K562 (cell line): ENCODE data around the gene ZNF264. TPM values are rescaled to one million over a fixed set of nuclear protein-coding genes. Genes with fewer than 3 reads are reported as not detected.

Experiments
- ATAC-seq: fragments of 200-7000 bp; cut with Tn5 transposase; 3 replicates; pipeline ENCODE4 v1.9.1; 2020; ENCODE audit warnings: moderate library complexity
- BruUV-seq: library from RNA; stranded (reverse); fragments of 400-500 nt; replicated peaks from 2 replicates; lab custom pipeline; 2021; lab: Mats Ljungman, UMichigan
- CTCF ChIA-PET: fragments of 300-600 bp; formaldehyde crosslinking; extraction: SDS; loops from one replicate; lab custom pipeline; 2021; ENCODE audit warnings: low intra/inter-chr PET ratio; lab: Yijun Ruan, JAX
- POLR2A ChIA-PET: fragments of 300-600, 350-650 bp; sonication (Branson Sonifier 250); formaldehyde crosslinking; extraction: SDS; loops from one replicate; lab custom pipeline; 2021; ENCODE audit warnings: antibody characterized with exemption, inconsistent platforms; lab: Yijun Ruan, JAX
- DNase-seq, 4 experiments: peaks; one replicate each; pipeline versions ENCODE4 v3.0.0 to v3.0.0-alpha.2; 2011 to 2018; ENCODE audit warnings: low spot score in 3 of 4, mixed read lengths in 3 of 4; ENCODE audit errors: extremely low read depth in 1 of 4
- FAIRE-seq: peaks from 2 replicates; lab custom pipeline; 2011; peaks lifted over from hg19 to GRCh38; lab: Jason Lieb, UNC
- H2AFZ ChIP-seq: 2 replicates; pipeline ENCODE4 v1.6.0; 2011; ENCODE audit warnings: low read depth, low read length, control low read depth, inconsistent platforms
- H3K27ac ChIP-seq: fragments of 200-600 bp; 3 replicates; pipeline ENCODE4 v1.8.0; 2011; ENCODE audit warnings: low read depth, mild to moderate bottlenecking, control low read depth, inconsistent platforms, low read length, moderate library complexity, mixed read lengths; ENCODE audit errors: extremely low read depth
- H3K27me3 ChIP-seq, 2 experiments: fragments of 300-600 bp in 1 of 2; 2 replicates in 1 of 2; 3 replicates in 1 of 2; pipeline versions ENCODE4 v1.6.0 to v1.8.0; 2011; ENCODE audit warnings: inconsistent platforms in 2 of 2, low read length in 2 of 2, mild to moderate bottlenecking in 1 of 2, mixed read lengths in 1 of 2, moderate library complexity in 1 of 2; ENCODE audit not compliant: control insufficient read depth in 2 of 2, insufficient read depth in 2 of 2
- H3K36me3 ChIP-seq: fragments of 300-600 bp; 3 replicates; pipeline ENCODE4 v1.8.0; 2011; ENCODE audit warnings: mild to moderate bottlenecking, low read length, inconsistent platforms; ENCODE audit not compliant: control insufficient read depth, insufficient read depth
- H3K4me1 ChIP-seq, 2 experiments: fragments of 200-600 bp in 1 of 2; replicated peaks in 1 of 2; 2 replicates in 1 of 2; 3 replicates in 1 of 2; pipeline versions ENCODE4 v1.5.1 to v1.8.0; 2011; ENCODE audit warnings: inconsistent platforms in 2 of 2, low read length in 2 of 2, mild to moderate bottlenecking in 1 of 2, mixed read lengths in 1 of 2, moderate library complexity in 1 of 2; ENCODE audit not compliant: control insufficient read depth in 2 of 2, insufficient read depth in 2 of 2
- H3K4me2 ChIP-seq: 2 replicates; pipeline ENCODE4 v1.6.1; 2011; ENCODE audit warnings: low read length, control low read depth, inconsistent platforms, mixed read lengths; ENCODE audit not compliant: insufficient read depth
- H3K4me3 ChIP-seq: fragments of 200-600 bp; sonication (generic), shearing (Covaris generic); 2 replicates; pipeline ENCODE4 v1.5.1; 2016; ENCODE audit warnings: control low read depth, inconsistent platforms
- H3K79me2 ChIP-seq: fragments of 200-600 bp; 3 replicates; pipeline ENCODE4 v1.8.0; 2011; ENCODE audit warnings: low read length, inconsistent platforms; ENCODE audit not compliant: control insufficient read depth, insufficient read depth
- H3K9ac ChIP-seq, 2 experiments: 2 replicates each; pipeline versions ENCODE4 v1.6.0 to v1.6.1; 2011; ENCODE audit warnings: low read depth in 2 of 2, low read length in 2 of 2, control low read depth in 1 of 2, inconsistent platforms in 1 of 2, mild to moderate bottlenecking in 1 of 2, mixed read lengths in 1 of 2; ENCODE audit not compliant: insufficient read depth in 1 of 2
- H3K9me1 ChIP-seq: one replicate; pipeline ENCODE4 v1.6.0; 2011; ENCODE audit warnings: inconsistent platforms, mild to moderate bottlenecking, low read length, moderate library complexity; ENCODE audit not compliant: control insufficient read depth, insufficient read depth
- H3K9me3 ChIP-seq: replicated peaks from 2 replicates; pipeline ENCODE4 v1.5.1; 2011; ENCODE audit warnings: low read depth, low read length, inconsistent platforms; ENCODE audit not compliant: control insufficient read depth, insufficient read depth
- H4K20me1 ChIP-seq: replicated peaks from 2 replicates; pipeline ENCODE4 v1.6.1; 2011; ENCODE audit warnings: low read length, inconsistent platforms, mixed read lengths; ENCODE audit not compliant: control insufficient read depth, insufficient read depth
- WGBS: fragments of 100-300 bp; shearing (Covaris generic); methylation state at CpG from one replicate; pipeline ENCODE4 v1.1.6; 2016; ENCODE audit warnings: low coverage, mixed read lengths; ENCODE audit not compliant: insufficient coverage; ENCODE audit errors: missing lambda C conversion rate; 5-methylcytosine and 5-hydroxymethylcytosine counted together
- in situ Hi-C: fragments of 300-500 bp; cut with MboI; formaldehyde crosslinking; loops from 4 replicates; pipeline ENCODE4 v1.15.0; 2018; ENCODE audit warnings: inconsistent platforms, mixed read lengths
- intact Hi-C: fragments of 100-400 bp; cut with micrococcal nuclease; formaldehyde crosslinking; loops from 2 replicates; pipeline ENCODE4 v1.14.2; 2022
- polyA plus RNA-seq, 8 experiments: library from polyadenylated mRNA; depleted of rRNA in 4 of 8; stranded (reverse) in 5 of 8; unstranded in 3 of 8; fragments of >200 nt; fragmentation: Nextera tagmentation in 2 of 8; fragmentation: Illumina TruSeq in 1 of 8; extraction: Ambion mirVana in 2 of 8; extraction: Trizol in 1 of 8; gene quantifications; 2 replicates each; pipeline versions ENCODE4 v1.2.1 to v1.2.3, GENCODE V29; 2011 to 2014; ENCODE audit warnings: inconsistent platforms in 1 of 8, missing spikeins in 1 of 8
- total RNA-seq, 7 experiments: library from RNA; depleted of rRNA in 6 of 7; stranded (reverse); fragments of >200 nt in 6 of 7; fragmentation: Illumina TruSeq in 2 of 7; extraction: Trizol in 2 of 7; gene quantifications; 2 replicates each; pipeline versions ENCODE4 v1.2.1 to v1.2.3, GENCODE V29; 2011 to 2021; ENCODE audit warnings: low replicate concordance in 1 of 7
- TF ChIP-seq, protein P1 (sequence below), 2 experiments: fragments of 450-650 bp; formaldehyde crosslinking in 1 of 2; IDR thresholded peaks; 2 replicates each; pipeline versions ENCODE4 v1.4.0 to v1.6.1; 2014 to 2020; ENCODE audit warnings: mild to moderate bottlenecking in 2 of 2, borderline replicate concordance in 1 of 2, low read depth in 1 of 2

Gene ZNF264
- total and polyA plus RNA-seq, 9 of the 15 experiments (the other 6 are each of a cell fraction or from before 2014, with no cell fraction given) = 0.08 to 7.9 (median 1.3) TPM

DNA sequence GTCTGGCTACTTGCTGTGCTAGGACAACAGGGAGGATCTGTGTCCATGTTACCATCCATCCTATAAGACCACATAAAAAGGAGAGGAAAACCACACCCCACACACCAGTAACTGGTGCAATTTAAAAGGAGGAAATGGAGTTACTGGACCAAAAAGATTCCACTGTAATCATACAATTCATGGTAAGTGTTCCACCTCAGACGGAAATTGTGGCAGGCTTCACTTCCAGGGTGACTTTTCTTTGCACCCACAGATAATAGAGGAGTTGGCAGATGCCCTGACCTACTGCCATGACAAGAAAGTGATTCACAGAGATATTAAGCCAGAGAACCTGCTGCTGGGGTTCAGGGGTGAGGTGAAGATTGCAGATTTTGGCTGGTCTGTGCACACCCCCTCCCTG is 41.9 kb downstream of the ZNF264 start:
- H3K36me3 ChIP-seq = no peaks in the 10 kb centered on the region
- intact Hi-C loops = no loop called here
- FAIRE-seq = no peak
- no peak overlapping the region for H3K4me3 ChIP-seq
- in situ Hi-C loops = no loop called here
- H2AFZ ChIP-seq = no peak overlapping the region
- no peak overlapping the region for H3K4me2 ChIP-seq
- CTCF ChIA-PET = no interaction called here
- H3K27me3 ChIP-seq = peaks cover 0 to 6% of the 10 kb centered on the region in 2 experiments; a peak in 2 of 5 replicates
- no peak overlapping the region for H3K27ac ChIP-seq
- H3K4me1 ChIP-seq = peaks cover 0 to 10% of the 10 kb centered on the region in 2 experiments; a peak in 3 of 5 replicates
- no peaks in the 10 kb centered on the region for H4K20me1 ChIP-seq
- no peak overlapping the region for H3K9ac ChIP-seq
- no peak for DNase-seq
- TF ChIP-seq, protein P1, sequence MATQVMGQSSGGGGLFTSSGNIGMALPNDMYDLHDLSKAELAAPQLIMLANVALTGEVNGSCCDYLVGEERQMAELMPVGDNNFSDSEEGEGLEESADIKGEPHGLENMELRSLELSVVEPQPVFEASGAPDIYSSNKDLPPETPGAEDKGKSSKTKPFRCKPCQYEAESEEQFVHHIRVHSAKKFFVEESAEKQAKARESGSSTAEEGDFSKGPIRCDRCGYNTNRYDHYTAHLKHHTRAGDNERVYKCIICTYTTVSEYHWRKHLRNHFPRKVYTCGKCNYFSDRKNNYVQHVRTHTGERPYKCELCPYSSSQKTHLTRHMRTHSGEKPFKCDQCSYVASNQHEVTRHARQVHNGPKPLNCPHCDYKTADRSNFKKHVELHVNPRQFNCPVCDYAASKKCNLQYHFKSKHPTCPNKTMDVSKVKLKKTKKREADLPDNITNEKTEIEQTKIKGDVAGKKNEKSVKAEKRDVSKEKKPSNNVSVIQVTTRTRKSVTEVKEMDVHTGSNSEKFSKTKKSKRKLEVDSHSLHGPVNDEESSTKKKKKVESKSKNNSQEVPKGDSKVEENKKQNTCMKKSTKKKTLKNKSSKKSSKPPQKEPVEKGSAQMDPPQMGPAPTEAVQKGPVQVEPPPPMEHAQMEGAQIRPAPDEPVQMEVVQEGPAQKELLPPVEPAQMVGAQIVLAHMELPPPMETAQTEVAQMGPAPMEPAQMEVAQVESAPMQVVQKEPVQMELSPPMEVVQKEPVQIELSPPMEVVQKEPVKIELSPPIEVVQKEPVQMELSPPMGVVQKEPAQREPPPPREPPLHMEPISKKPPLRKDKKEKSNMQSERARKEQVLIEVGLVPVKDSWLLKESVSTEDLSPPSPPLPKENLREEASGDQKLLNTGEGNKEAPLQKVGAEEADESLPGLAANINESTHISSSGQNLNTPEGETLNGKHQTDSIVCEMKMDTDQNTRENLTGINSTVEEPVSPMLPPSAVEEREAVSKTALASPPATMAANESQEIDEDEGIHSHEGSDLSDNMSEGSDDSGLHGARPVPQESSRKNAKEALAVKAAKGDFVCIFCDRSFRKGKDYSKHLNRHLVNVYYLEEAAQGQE (IDR thresholded peaks at IDR 0.05; ENCODE audit: borderline replicate concordance) = no peak
- TF ChIP-seq, protein P1 (CRISPR knock-in tag; IDR thresholded peaks at IDR 0.05; ENCODE audit: low read depth) = no peak
- H3K9me1 ChIP-seq = no peaks in the 10 kb centered on the region
- H3K79me2 ChIP-seq = no peaks in the 10 kb centered on the region
- ATAC-seq = no peak
- 0% methylated on average over 1 of the region's 1 CpG for WGBS
- peaks cover 3% of the 10 kb centered on the region; the same call in 1 of the 2 replicates for H3K9me3 ChIP-seq
- POLR2A ChIA-PET = interaction anchor here (0.6 kb wide), 1 partner anchor 201 kb away, joined by 3 read pairs; no protein-coding TSS in a partner anchor
- BruUV-seq = no TSS peak
